Hepatocyte (in vitro differentiated cells): ENCODE data around the gene ECHDC3. TPM values are rescaled to one million over a fixed set of nuclear protein-coding genes. Genes with fewer than 3 reads are reported as not detected.
A peak's percentile ranks its signal among the peaks of the same experiment; 100 is the strongest.

ENCODE experiments used
- DNase-seq: peaks from one replicate; pipeline ENCODE4 v3.0.0-alpha.2; 2016; ENCODE audit warnings: low spot score
- H2AFZ ChIP-seq: fragments of 200-600 bp; sonication (generic); 2 replicates; pipeline ENCODE4 v1.6.0; 2016; ENCODE audit warnings: antibody characterized with exemption, mild to moderate bottlenecking
- H3K27ac ChIP-seq: fragments of 200-600 bp; sonication (generic); 2 replicates; pipeline ENCODE4 v1.5.1; 2016; ENCODE audit warnings: mild to moderate bottlenecking
- H3K27me3 ChIP-seq: fragments of 200-600 bp; sonication (generic); 2 replicates; pipeline ENCODE4 v1.6.1; 2016
- H3K36me3 ChIP-seq: fragments of 200-600 bp; sonication (generic); replicated peaks from 2 replicates; pipeline ENCODE4 v1.5.1; 2016; ENCODE audit warnings: low read depth; ENCODE audit not compliant: insufficient read depth
- H3K4me1 ChIP-seq: fragments of 200-600 bp; sonication (generic); 2 replicates; pipeline ENCODE4 v1.5.1; 2016; ENCODE audit warnings: mild to moderate bottlenecking, moderate library complexity; ENCODE audit not compliant: insufficient read depth
- H3K4me2 ChIP-seq: fragments of 200-600 bp; sonication (generic); 2 replicates; pipeline ENCODE4 v1.6.0; 2016
- H3K4me3 ChIP-seq: fragments of 200-600 bp; sonication (generic); 2 replicates; pipeline ENCODE4 v1.5.1; 2016; ENCODE audit warnings: mild to moderate bottlenecking
- H3K79me2 ChIP-seq: fragments of 200-600 bp; sonication (generic); 2 replicates; pipeline ENCODE4 v1.6.0; 2017; ENCODE audit warnings: mild to moderate bottlenecking
- H3K9me2 ChIP-seq: fragments of 200-600 bp; sonication (generic); replicated peaks from 2 replicates; pipeline ENCODE4 v1.6.0; 2017; ENCODE audit warnings: mild to moderate bottlenecking; ENCODE audit not compliant: insufficient read depth
- H3K9me3 ChIP-seq: fragments of 200-600 bp; sonication (generic); 2 replicates; pipeline ENCODE4 v1.5.1; 2016; ENCODE audit warnings: low read depth, mild to moderate bottlenecking
- H4K20me1 ChIP-seq: fragments of 200-600 bp; sonication (generic); 2 replicates; pipeline ENCODE4 v1.6.0; 2016; ENCODE audit warnings: mild to moderate bottlenecking; ENCODE audit not compliant: insufficient read depth, poor library complexity, severe bottlenecking
- CTCF ChIP-seq: fragments of 200-600 bp; sonication (generic); IDR thresholded peaks from 2 replicates; pipeline ENCODE4 v1.5.1; 2016; ENCODE audit warnings: antibody characterized with exemption, mild to moderate bottlenecking; ENCODE audit not compliant: poor library complexity
- EZH2 ChIP-seq: fragments of 200-600 bp; sonication (generic); IDR thresholded peaks from 2 replicates; pipeline ENCODE4 v1.6.1; 2016; ENCODE audit warnings: antibody characterized with exemption, mild to moderate bottlenecking, borderline replicate concordance
- EZH2phosphoT487 ChIP-seq: fragments of 200-600 bp; sonication (generic); IDR thresholded peaks from one replicate; pipeline ENCODE4 v1.6.1; 2018; ENCODE audit warnings: antibody characterized with exemption, mild to moderate bottlenecking, low read depth, moderate library complexity; ENCODE audit not compliant: unreplicated experiment, severe bottlenecking
- WGBS: methylation state at CpG from one replicate; pipeline ENCODE4 v1.1.6; 2016; ENCODE audit warnings: low lambda C conversion rate; ENCODE audit errors: missing lambda C conversion rate; 5-methylcytosine and 5-hydroxymethylcytosine counted together
- polyA plus RNA-seq: library from polyadenylated mRNA; unstranded; fragments of >200 nt; fragmentation: Nextera tagmentation; extraction: Ambion mirVana; gene quantifications from 2 replicates; pipeline ENCODE4 v1.2.1, GENCODE V29; 2016
- total RNA-seq: library from RNA; depleted of rRNA; stranded (reverse); fragments of >200 nt; gene quantifications from 2 replicates; pipeline ENCODE4 v1.2.3, GENCODE V29; 2014

ECHDC3 gene
- total and polyA plus RNA-seq, 2 experiments from 2014 or later, result 13.2 to 14.8 TPM

GRCh38 chr10:11757821-11758463 lies 15.8 kb downstream of the ECHDC3 start:
- peak; percentile 90 for DNase-seq
- Histone ChIP-seq H3K4me1 (peaks cover 16% of the 10 kb centered on the region), H3K36me3 (no peaks in the 10 kb centered on the region), H3K4me3 (no peak overlapping the region), H3K27ac (peak overlapping the region; percentile 89), H3K27me3 (no peaks in the 10 kb centered on the region), H3K4me2 (no peak overlapping the region), H3K79me2 (no peaks in the 10 kb centered on the region), H3K9me3 (no peaks in the 10 kb centered on the region), H2AFZ (peak overlapping the region; percentile 7), H3K9me2 (no peaks in the 10 kb centered on the region), H4K20me1 (no peaks in the 10 kb centered on the region)
- TF ChIP-seq CTCF (peak; percentile 95), EZH2phosphoT487 (no peak), EZH2 (no peak)
- WGBS, result 24% methylated on average over 11 of the region's 11 CpGs

DNA sequence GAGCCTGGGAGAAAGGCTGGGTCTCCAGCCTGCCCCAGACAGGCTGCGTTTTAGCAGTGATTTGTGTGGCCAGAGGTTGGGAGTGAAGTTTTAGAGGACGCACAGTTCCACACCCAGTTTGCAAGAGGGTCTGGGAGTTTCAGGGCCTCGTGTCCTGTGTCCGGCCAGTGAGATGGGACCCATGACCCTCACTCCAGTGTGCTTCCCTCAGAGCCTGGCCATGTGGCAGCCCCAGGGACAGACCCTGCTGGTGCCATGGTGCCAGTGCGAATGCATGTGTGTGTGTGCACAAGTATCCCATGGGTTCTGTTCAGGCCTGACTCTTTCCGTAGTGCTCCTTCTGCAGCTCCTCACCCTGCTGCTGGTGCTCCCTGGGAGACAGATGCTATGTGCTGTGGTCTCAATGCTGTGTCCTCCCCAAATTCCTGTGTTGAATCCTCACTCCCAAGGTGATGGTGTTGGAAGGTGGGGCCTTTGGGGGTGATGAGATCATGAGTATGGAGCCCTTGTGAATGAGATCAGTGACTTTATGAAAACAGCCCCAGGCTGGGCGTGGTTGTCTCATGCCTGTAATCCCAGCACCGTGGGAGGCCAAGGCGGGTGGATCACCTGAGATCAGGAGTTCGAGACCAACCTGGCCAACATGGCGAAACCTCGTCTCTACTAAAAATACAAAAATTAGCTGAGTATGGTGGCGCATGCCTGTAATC lies 16.5 kb downstream of the ECHDC3 start:
- WGBS, result 95% methylated on average over 13 of the region's 13 CpGs
- H3K4me3 ChIP-seq, result no peak overlapping the region
- no peak overlapping the region for H3K4me2 ChIP-seq
- H4K20me1 ChIP-seq, result no peaks in the 10 kb centered on the region
- no peak for TF ChIP-seq CTCF
- TF ChIP-seq EZH2phosphoT487, result no peak
- no peak for TF ChIP-seq EZH2
- H2AFZ ChIP-seq, result no peak overlapping the region
- no peaks in the 10 kb centered on the region for H3K27me3 ChIP-seq
- H3K79me2 ChIP-seq, result no peaks in the 10 kb centered on the region
- H3K9me2 ChIP-seq, result no peaks in the 10 kb centered on the region
- H3K9me3 ChIP-seq, result no peaks in the 10 kb centered on the region
- no peaks in the 10 kb centered on the region for H3K36me3 ChIP-seq
- H3K27ac ChIP-seq, result peak overlapping the region; percentile 89
- peaks cover 16% of the 10 kb centered on the region for H3K4me1 ChIP-seq
- DNase-seq, result no peak

DNA sequence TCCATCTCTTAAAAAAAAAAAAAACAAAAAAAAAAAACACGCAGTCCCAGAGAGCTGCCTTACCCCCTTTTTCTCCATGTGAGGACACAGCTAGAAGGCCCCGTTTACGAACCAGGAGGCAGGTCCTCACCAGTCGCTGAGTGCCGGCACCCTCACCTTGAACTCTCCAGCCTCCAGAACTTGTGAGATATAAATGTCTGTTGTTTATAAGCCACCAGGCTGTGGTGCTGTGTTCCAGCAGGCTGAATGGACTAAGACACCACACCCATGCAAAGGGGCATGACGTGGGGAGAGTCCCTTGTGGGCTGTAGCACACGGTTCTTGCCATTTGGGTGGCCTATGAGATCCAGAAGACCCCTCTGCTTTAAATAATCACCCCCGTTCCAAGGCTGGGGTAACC lies 17.2 kb downstream of the ECHDC3 start:
- Histone ChIP-seq H3K36me3 (no peaks in the 10 kb centered on the region), H4K20me1 (no peaks in the 10 kb centered on the region), H3K9me2 (no peaks in the 10 kb centered on the region), H2AFZ (no peak overlapping the region), H3K4me3 (no peak overlapping the region), H3K4me2 (no peak overlapping the region), H3K4me1 (peaks cover 16% of the 10 kb centered on the region), H3K27me3 (no peaks in the 10 kb centered on the region), H3K79me2 (no peaks in the 10 kb centered on the region), H3K27ac (no peak overlapping the region), H3K9me3 (no peaks in the 10 kb centered on the region)
- no peak for DNase-seq
- TF ChIP-seq EZH2phosphoT487, result no peak
- TF ChIP-seq EZH2, result no peak
- TF ChIP-seq CTCF, result no peak
- whole genome bisulfite sequencing, result 92% methylated on average over 8 of the region's 8 CpGs
